SK-N-SH (cell line): ENCODE data around the gene AUTS2. TPM values are rescaled to one million over a fixed set of nuclear protein-coding genes. Genes with fewer than 3 reads are reported as not detected.

Experiments
- CTCF ChIA-PET: fragments of 300-600, 350-600 bp; formaldehyde crosslinking; extraction: SDS; loops from one replicate; lab custom pipeline; 2021; lab: Yijun Ruan, JAX
- POLR2A ChIA-PET: fragments of 350-600 bp; sonication (Branson Sonifier 250); formaldehyde crosslinking; extraction: SDS; loops from one replicate; lab custom pipeline; 2020; ENCODE audit warnings: antibody characterized with exemption, inconsistent platforms; lab: Yijun Ruan, JAX
- DNase-seq: peaks from one replicate; pipeline ENCODE4 v3.0.0; 2012
- H2AFZ ChIP-seq: fragments of 200-600 bp; sonication (generic); 2 replicates; pipeline ENCODE4 v1.8.1; 2016; ENCODE audit warnings: antibody characterized with exemption, mild to moderate bottlenecking, low read depth
- H3F3A ChIP-seq: fragments of 200-600 bp; sonication (generic); replicated peaks from 2 replicates; pipeline ENCODE3; 2016; ENCODE audit warnings: antibody characterized with exemption, mild to moderate bottlenecking; ENCODE audit not compliant: insufficient read depth
- H3K27ac ChIP-seq, 2 experiments: fragments of 200-500 bp in 1 of 2; fragments of 200-600 bp in 1 of 2; sonication (Bioruptor generic) in 1 of 2; sonication (generic), shearing (Covaris generic) in 1 of 2; 2 replicates each; pipeline versions ENCODE4 v1.5.1 to v1.6.1; 2014 to 2016; ENCODE audit warnings: low read depth in 2 of 2, inconsistent platforms in 1 of 2, low read length in 1 of 2, mild to moderate bottlenecking in 1 of 2, mixed read lengths in 1 of 2
- H3K27me3 ChIP-seq: fragments of 200-600 bp; sonication (generic), shearing (Covaris generic); 2 replicates; pipeline ENCODE4 v1.6.1; 2016; ENCODE audit warnings: mixed run types; ENCODE audit not compliant: insufficient read depth
- H3K36me3 ChIP-seq, 2 experiments: fragments of 200-500 bp in 1 of 2; fragments of 200-600 bp in 1 of 2; sonication (Bioruptor generic) in 1 of 2; sonication (generic) in 1 of 2; replicated peaks in 1 of 2; 2 replicates each; pipeline versions ENCODE3 to v1.5.1; 2014 to 2016; ENCODE audit warnings: low read length in 1 of 2, mild to moderate bottlenecking in 1 of 2; ENCODE audit not compliant: insufficient read depth in 2 of 2, control insufficient read depth in 1 of 2
- H3K4me1 ChIP-seq, 2 experiments: fragments of 200-500 bp in 1 of 2; fragments of 200-600 bp in 1 of 2; sonication (Bioruptor generic) in 1 of 2; sonication (generic), shearing (Covaris generic) in 1 of 2; 2 replicates each; pipeline versions ENCODE4 v1.5.1 to v1.6.1; 2014 to 2016; ENCODE audit warnings: low read depth in 1 of 2, low read length in 1 of 2, mixed run types in 1 of 2; ENCODE audit not compliant: insufficient read depth in 2 of 2, control insufficient read depth in 1 of 2
- H3K4me2 ChIP-seq: fragments of 200-600 bp; sonication (generic), shearing (Covaris generic); 2 replicates; pipeline ENCODE4 v1.6.1; 2017; ENCODE audit warnings: mixed run types
- H3K4me3 ChIP-seq, 2 experiments: fragments of 200-500 bp in 1 of 2; fragments of 200-600 bp in 1 of 2; sonication (Bioruptor generic) in 1 of 2; sonication (generic), shearing (Covaris generic) in 1 of 2; 2 replicates each; pipeline versions ENCODE4 v1.5.1 to v1.8.1; 2014 to 2016; ENCODE audit warnings: low read depth in 2 of 2, inconsistent platforms in 1 of 2, low read length in 1 of 2, mild to moderate bottlenecking in 1 of 2, mixed read lengths in 1 of 2, moderate library complexity in 1 of 2
- H3K79me2 ChIP-seq: fragments of 200-600 bp; sonication (generic); 2 replicates; pipeline ENCODE4 v1.8.1; 2017; ENCODE audit warnings: mild to moderate bottlenecking; ENCODE audit not compliant: insufficient read depth
- H3K9ac ChIP-seq: fragments of 200-600 bp; sonication (generic); 2 replicates; pipeline ENCODE4 v1.6.1; 2017; ENCODE audit warnings: mixed run types
- H3K9me2 ChIP-seq: fragments of 200-600 bp; sonication (generic); 2 replicates; pipeline ENCODE4 v1.6.1; 2017; ENCODE audit warnings: mixed run types
- H3K9me3 ChIP-seq: fragments of 200-600 bp; sonication (generic); 2 replicates; pipeline ENCODE4 v1.6.1; 2017; ENCODE audit warnings: mixed run types, mild to moderate bottlenecking, moderate library complexity
- H4K20me1 ChIP-seq: fragments of 200-600 bp; sonication (generic); 2 replicates; pipeline ENCODE4 v1.6.1; 2017; ENCODE audit warnings: mild to moderate bottlenecking, mixed run types; ENCODE audit not compliant: insufficient read depth
- EZH2phosphoT487 ChIP-seq: fragments of 200-600 bp; sonication (generic); IDR thresholded peaks from 2 replicates; pipeline ENCODE4 v1.6.1; 2017; ENCODE audit warnings: low read depth, mixed run types, mild to moderate bottlenecking, antibody characterized with exemption, moderate library complexity, borderline replicate concordance
- FOSL2 ChIP-seq: IDR thresholded peaks from 2 replicates; pipeline ENCODE4 v1.4.0; 2012; ENCODE audit warnings: low read depth, mild to moderate bottlenecking, moderate library complexity, borderline replicate concordance
- FOXJ3 ChIP-seq: sonication (generic); formaldehyde crosslinking; IDR thresholded peaks from 2 replicates; pipeline ENCODE4 v1.5.1; 2020; ENCODE audit warnings: mild to moderate bottlenecking, missing genetic modification reagents
- GABPA ChIP-seq: IDR thresholded peaks from 2 replicates; pipeline ENCODE4 v1.4.0; 2012; ENCODE audit warnings: low read depth, mild to moderate bottlenecking
- JUND ChIP-seq: IDR thresholded peaks from 2 replicates; pipeline ENCODE4 v1.4.0; 2012
- MXI1 ChIP-seq: IDR thresholded peaks from 2 replicates; pipeline ENCODE4 v1.6.1; 2012; ENCODE audit warnings: mild to moderate bottlenecking, low read depth, low read length, improper control_type of control experiment
- NFIC ChIP-seq: IDR thresholded peaks from 2 replicates; pipeline ENCODE4 v1.4.0; 2012; ENCODE audit warnings: borderline replicate concordance
- RAD21 ChIP-seq: IDR thresholded peaks from 2 replicates; pipeline ENCODE4 v1.6.1; 2012; ENCODE audit warnings: mild to moderate bottlenecking, low read length
- RXRA ChIP-seq: IDR thresholded peaks from 2 replicates; pipeline ENCODE4 v1.4.0; 2012; ENCODE audit warnings: low read depth, mild to moderate bottlenecking, borderline replicate concordance
- YY1 ChIP-seq: IDR thresholded peaks from 2 replicates; pipeline ENCODE4 v1.4.0; 2012; ENCODE audit warnings: low read depth, mild to moderate bottlenecking
- WGBS: methylation state at CpG from one replicate; pipeline ENCODE4 v1.1.6; 2017; ENCODE audit warnings: low lambda C conversion rate; 5-methylcytosine and 5-hydroxymethylcytosine counted together
- polyA plus RNA-seq, 3 experiments: library from polyadenylated mRNA; depleted of rRNA; stranded (reverse); fragments of >200 nt; gene quantifications; 2 replicates each; pipeline ENCODE4 v1.2.3, GENCODE V29; 2012
- TF ChIP-seq, protein P1 (sequence below): IDR thresholded peaks from 2 replicates; pipeline ENCODE4 v1.4.0; 2012; ENCODE audit warnings: low read depth
- TF ChIP-seq, protein P2 (sequence below): IDR thresholded peaks from 2 replicates; pipeline ENCODE4 v1.6.1; 2012; ENCODE audit warnings: mild to moderate bottlenecking, low read depth, low read length, moderate library complexity
- TF ChIP-seq, protein P3 (sequence below): fragments of 150-350 bp; IDR thresholded peaks from 2 replicates; pipeline ENCODE4 v1.6.1; 2016; ENCODE audit warnings: mild to moderate bottlenecking, low read depth, low read length
- TF ChIP-seq, protein P4 (sequence below): fragments of 150-350 bp; IDR thresholded peaks from 2 replicates; pipeline ENCODE4 v1.6.1; 2017; ENCODE audit warnings: antibody characterized with exemption, low read length, low read depth, borderline replicate concordance

The AUTS2 gene
- polyA plus RNA-seq, 1 of the 3 experiments (the other 2 are of a cell fraction) = 15.6 TPM

DNA sequence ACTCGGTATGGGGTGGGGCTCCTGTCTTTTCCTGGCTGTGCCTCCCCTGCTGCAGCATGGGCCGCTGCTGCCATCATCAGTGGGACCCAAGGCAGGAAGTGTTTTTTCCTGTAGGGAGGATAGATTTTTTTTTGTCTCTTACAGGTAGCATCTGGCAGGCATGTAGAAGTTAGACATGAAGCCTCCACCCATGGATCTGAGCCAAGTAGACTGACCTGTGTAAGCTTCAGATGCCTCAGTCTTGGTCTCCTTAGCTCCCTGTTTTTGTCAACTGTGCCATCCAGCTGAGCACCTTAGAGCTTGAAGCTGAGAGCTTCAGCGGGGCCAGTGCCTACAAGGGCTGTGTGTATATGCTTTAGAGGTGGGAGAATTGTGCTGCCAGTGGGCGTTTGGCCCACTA lies 93.5 kb downstream of the AUTS2 start:
- CTCF ChIA-PET = interaction anchor here (1.3 to 3.6 kb wide), 2 partner anchors 15 to 37 kb away, joined by 3 to 12 read pairs; no protein-coding TSS in a partner anchor
- WGBS = 87% methylated on average over 4 of the region's 4 CpGs
- POLR2A ChIA-PET = no interaction called here

DNA sequence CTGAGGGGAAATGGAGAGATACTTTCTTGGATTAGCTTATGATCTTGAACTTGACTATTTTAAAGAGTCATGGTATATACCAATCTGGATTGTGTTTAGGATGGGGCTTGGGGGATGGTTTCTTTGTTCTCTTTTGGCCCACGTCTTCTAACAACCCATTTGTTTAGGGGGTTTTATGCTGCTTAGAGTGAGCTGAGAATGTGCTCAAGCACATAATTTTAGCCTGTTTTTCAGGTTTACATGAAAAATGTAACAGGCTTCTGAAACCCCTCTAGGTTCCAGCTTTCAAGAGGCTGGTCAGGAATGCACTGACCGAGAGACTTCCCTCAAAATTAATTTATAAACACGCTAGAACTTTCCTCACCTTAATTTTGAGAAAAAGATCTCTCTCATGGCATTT lies 94.3 kb downstream of the AUTS2 start:
- H3K27me3 ChIP-seq = no peaks in the 10 kb centered on the region
- no peak overlapping the region for H3K27ac ChIP-seq
- H4K20me1 ChIP-seq = peaks cover 10% of the 10 kb centered on the region; the same call in 1 of the 2 replicates
- no peak overlapping the region for H3K4me3 ChIP-seq
- ChIA-PET POLR2A (no interaction called here), CTCF (interaction anchor here (1.0 to 3.6 kb wide), 3 partner anchors 11 to 37 kb away, joined by 3 to 12 read pairs (median 3); no protein-coding TSS in a partner anchor)
- TF ChIP-seq, protein P1, sequence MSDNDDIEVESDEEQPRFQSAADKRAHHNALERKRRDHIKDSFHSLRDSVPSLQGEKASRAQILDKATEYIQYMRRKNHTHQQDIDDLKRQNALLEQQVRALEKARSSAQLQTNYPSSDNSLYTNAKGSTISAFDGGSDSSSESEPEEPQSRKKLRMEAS = no peak
- TF ChIP-seq RXRA (no peak), FOSL2 (no peak), JUND (no peak), YY1 (no peak)
- H3K4me1 ChIP-seq = peaks cover 0 to 23% of the 10 kb centered on the region in 2 experiments; a peak in 2 of 4 replicates
- no peak overlapping the region for H3K4me2 ChIP-seq
- H3K79me2 ChIP-seq = 0 out of 2 replicates have a peak, but pooled peaks cover 5% of the 10 kb centered on the region
- no peaks in the 10 kb centered on the region for H3K9me3 ChIP-seq
- DNase-seq = no peak
- no peaks in the 10 kb centered on the region for H3K9me2 ChIP-seq
- WGBS = 83% methylated on average over 3 of the region's 3 CpGs
- no peaks in the 10 kb centered on the region for H3F3A ChIP-seq
- no peak overlapping the region for H2AFZ ChIP-seq
- H3K36me3 ChIP-seq = no peaks in the 10 kb centered on the region
- no peak overlapping the region for H3K9ac ChIP-seq

More for the DNA sequence above, 93.5 kb downstream of the AUTS2 start:
- no peak overlapping the region for H3K4me3 ChIP-seq
- H3K79me2 ChIP-seq = 0 out of 2 replicates have a peak, but pooled peaks cover 5% of the 10 kb centered on the region
- no peaks in the 10 kb centered on the region for H3K9me2 ChIP-seq
- H3K4me1 ChIP-seq = peaks cover 0 to 20% of the 10 kb centered on the region in 2 experiments; a peak in 2 of 4 replicates
- H3K27ac ChIP-seq = no peak overlapping the region
- no peaks in the 10 kb centered on the region for H3K9me3 ChIP-seq
- no peak for DNase-seq
- TF ChIP-seq FOXJ3 (CRISPR knock-in tag) (no peak), MXI1 (no peak), RAD21 (no peak), NFIC (no peak), GABPA (no peak), EZH2phosphoT487 (no peak), RXRA (no peak)
- TF ChIP-seq, protein P2, sequence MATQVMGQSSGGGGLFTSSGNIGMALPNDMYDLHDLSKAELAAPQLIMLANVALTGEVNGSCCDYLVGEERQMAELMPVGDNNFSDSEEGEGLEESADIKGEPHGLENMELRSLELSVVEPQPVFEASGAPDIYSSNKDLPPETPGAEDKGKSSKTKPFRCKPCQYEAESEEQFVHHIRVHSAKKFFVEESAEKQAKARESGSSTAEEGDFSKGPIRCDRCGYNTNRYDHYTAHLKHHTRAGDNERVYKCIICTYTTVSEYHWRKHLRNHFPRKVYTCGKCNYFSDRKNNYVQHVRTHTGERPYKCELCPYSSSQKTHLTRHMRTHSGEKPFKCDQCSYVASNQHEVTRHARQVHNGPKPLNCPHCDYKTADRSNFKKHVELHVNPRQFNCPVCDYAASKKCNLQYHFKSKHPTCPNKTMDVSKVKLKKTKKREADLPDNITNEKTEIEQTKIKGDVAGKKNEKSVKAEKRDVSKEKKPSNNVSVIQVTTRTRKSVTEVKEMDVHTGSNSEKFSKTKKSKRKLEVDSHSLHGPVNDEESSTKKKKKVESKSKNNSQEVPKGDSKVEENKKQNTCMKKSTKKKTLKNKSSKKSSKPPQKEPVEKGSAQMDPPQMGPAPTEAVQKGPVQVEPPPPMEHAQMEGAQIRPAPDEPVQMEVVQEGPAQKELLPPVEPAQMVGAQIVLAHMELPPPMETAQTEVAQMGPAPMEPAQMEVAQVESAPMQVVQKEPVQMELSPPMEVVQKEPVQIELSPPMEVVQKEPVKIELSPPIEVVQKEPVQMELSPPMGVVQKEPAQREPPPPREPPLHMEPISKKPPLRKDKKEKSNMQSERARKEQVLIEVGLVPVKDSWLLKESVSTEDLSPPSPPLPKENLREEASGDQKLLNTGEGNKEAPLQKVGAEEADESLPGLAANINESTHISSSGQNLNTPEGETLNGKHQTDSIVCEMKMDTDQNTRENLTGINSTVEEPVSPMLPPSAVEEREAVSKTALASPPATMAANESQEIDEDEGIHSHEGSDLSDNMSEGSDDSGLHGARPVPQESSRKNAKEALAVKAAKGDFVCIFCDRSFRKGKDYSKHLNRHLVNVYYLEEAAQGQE = no peak
- TF ChIP-seq, protein P3, sequence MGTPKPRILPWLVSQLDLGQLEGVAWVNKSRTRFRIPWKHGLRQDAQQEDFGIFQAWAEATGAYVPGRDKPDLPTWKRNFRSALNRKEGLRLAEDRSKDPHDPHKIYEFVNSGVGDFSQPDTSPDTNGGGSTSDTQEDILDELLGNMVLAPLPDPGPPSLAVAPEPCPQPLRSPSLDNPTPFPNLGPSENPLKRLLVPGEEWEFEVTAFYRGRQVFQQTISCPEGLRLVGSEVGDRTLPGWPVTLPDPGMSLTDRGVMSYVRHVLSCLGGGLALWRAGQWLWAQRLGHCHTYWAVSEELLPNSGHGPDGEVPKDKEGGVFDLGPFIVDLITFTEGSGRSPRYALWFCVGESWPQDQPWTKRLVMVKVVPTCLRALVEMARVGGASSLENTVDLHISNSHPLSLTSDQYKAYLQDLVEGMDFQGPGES = no peak
- TF ChIP-seq, protein P4, sequence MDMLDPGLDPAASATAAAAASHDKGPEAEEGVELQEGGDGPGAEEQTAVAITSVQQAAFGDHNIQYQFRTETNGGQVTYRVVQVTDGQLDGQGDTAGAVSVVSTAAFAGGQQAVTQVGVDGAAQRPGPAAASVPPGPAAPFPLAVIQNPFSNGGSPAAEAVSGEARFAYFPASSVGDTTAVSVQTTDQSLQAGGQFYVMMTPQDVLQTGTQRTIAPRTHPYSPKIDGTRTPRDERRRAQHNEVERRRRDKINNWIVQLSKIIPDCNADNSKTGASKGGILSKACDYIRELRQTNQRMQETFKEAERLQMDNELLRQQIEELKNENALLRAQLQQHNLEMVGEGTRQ = no peak
- H4K20me1 ChIP-seq = peaks cover 3% of the 10 kb centered on the region; the same call in 1 of the 2 replicates
- no peaks in the 10 kb centered on the region for H3K27me3 ChIP-seq
- H3F3A ChIP-seq = no peaks in the 10 kb centered on the region
- H2AFZ ChIP-seq = no peak overlapping the region
- no peaks in the 10 kb centered on the region for H3K36me3 ChIP-seq
- no peak overlapping the region for H3K4me2 ChIP-seq
- H3K9ac ChIP-seq = no peak overlapping the region
